Neural progenitor cell (in vitro differentiated cells): ENCODE results near the gene CYP11A1. TPM values are rescaled to one million over a fixed set of nuclear protein-coding genes. Genes with fewer than 3 reads are reported as not detected.

Source experiments
- DNase-seq: peaks from one replicate; pipeline ENCODE4 v3.0.0-alpha.2; 2016; ENCODE audit warnings: low spot score
- H2AFZ ChIP-seq: fragments of 200-600 bp; sonication (generic); replicated peaks from 2 replicates; pipeline ENCODE4 v1.6.1; 2016; ENCODE audit warnings: antibody characterized with exemption
- H3F3A ChIP-seq: fragments of 200-600 bp; sonication (generic); 2 replicates; pipeline ENCODE4 v1.6.1; 2016; ENCODE audit warnings: antibody characterized with exemption, low read depth
- H3K27ac ChIP-seq: fragments of 200-600 bp; sonication (generic); 2 replicates; pipeline ENCODE4 v1.5.1; 2016; ENCODE audit warnings: mild to moderate bottlenecking
- H3K27me3 ChIP-seq: fragments of 200-600 bp; sonication (generic); 2 replicates; pipeline ENCODE4 v1.6.1; 2016; ENCODE audit warnings: mild to moderate bottlenecking, moderate library complexity
- H3K36me3 ChIP-seq: fragments of 200-600 bp; sonication (generic); 2 replicates; pipeline ENCODE4 v1.5.1; 2016
- H3K4me1 ChIP-seq: fragments of 200-600 bp; sonication (generic); 2 replicates; pipeline ENCODE4 v1.6.1; 2016; ENCODE audit warnings: mixed run types
- H3K4me2 ChIP-seq: fragments of 200-600 bp; sonication (generic); 2 replicates; pipeline ENCODE4 v1.6.1; 2016
- H3K4me3 ChIP-seq: fragments of 200-600 bp; sonication (generic); 2 replicates; pipeline ENCODE4 v1.5.1; 2016
- H3K79me2 ChIP-seq: fragments of 200-600 bp; sonication (generic); 2 replicates; pipeline ENCODE4 v1.6.1; 2016; ENCODE audit warnings: low read depth
- H3K9ac ChIP-seq: fragments of 200-600 bp; sonication (generic); 2 replicates; pipeline ENCODE4 v1.6.1; 2016
- H3K9me3 ChIP-seq: fragments of 200-600 bp; sonication (generic); 2 replicates; pipeline ENCODE4 v1.5.1; 2016; ENCODE audit warnings: low read depth
- H4K20me1 ChIP-seq: fragments of 200-600 bp; sonication (generic); 2 replicates; pipeline ENCODE4 v1.6.1; 2016; ENCODE audit warnings: low read depth
- H3K27ac Mint-ChIP-seq: 3 replicates; pipeline ENCODE4 v1.8.0; 2021; ENCODE audit warnings: mixed read lengths
- H3K27me3 Mint-ChIP-seq: 2 replicates; pipeline ENCODE4 v1.8.0; 2022; ENCODE audit warnings: low read depth, mild to moderate bottlenecking, inconsistent platforms, moderate library complexity, mixed read lengths; ENCODE audit not compliant: insufficient read depth
- H3K36me3 Mint-ChIP-seq: 3 replicates; pipeline ENCODE4 v1.8.0; 2021; ENCODE audit warnings: mixed read lengths
- H3K4me1 Mint-ChIP-seq: 3 replicates; pipeline ENCODE4 v1.8.0; 2021; ENCODE audit warnings: mixed read lengths
- H3K4me3 Mint-ChIP-seq: 3 replicates; pipeline ENCODE4 v1.8.0; 2021; ENCODE audit warnings: mild to moderate bottlenecking, moderate library complexity, mixed read lengths
- H3K9me3 Mint-ChIP-seq: 3 replicates; pipeline ENCODE4 v1.8.0; 2020; ENCODE audit warnings: mixed read lengths
- EZH2 ChIP-seq: fragments of 200-600 bp; sonication (generic); IDR thresholded peaks from 2 replicates; pipeline ENCODE4 v1.6.1; 2017; ENCODE audit warnings: antibody characterized with exemption, mild to moderate bottlenecking, moderate library complexity
- EZH2phosphoT487 ChIP-seq: fragments of 200-600 bp; sonication (generic); IDR thresholded peaks from 2 replicates; pipeline ENCODE4 v1.6.1; 2017; ENCODE audit warnings: antibody characterized with exemption
- total RNA-seq: library from RNA; depleted of rRNA; stranded (reverse); fragments of >200 nt; gene quantifications from 2 replicates; pipeline ENCODE4 v1.2.3, GENCODE V29; 2015; ENCODE audit warnings: low replicate concordance
- TF ChIP-seq, protein P1 (sequence below): fragments of 200-600 bp; sonication (generic); IDR thresholded peaks from 2 replicates; pipeline ENCODE4 v1.5.1; 2017; ENCODE audit warnings: antibody characterized with exemption, mild to moderate bottlenecking

CYP11A1 gene
- total RNA-seq, 1 donor from 2014 or later = 0.99 TPM

DNA sequence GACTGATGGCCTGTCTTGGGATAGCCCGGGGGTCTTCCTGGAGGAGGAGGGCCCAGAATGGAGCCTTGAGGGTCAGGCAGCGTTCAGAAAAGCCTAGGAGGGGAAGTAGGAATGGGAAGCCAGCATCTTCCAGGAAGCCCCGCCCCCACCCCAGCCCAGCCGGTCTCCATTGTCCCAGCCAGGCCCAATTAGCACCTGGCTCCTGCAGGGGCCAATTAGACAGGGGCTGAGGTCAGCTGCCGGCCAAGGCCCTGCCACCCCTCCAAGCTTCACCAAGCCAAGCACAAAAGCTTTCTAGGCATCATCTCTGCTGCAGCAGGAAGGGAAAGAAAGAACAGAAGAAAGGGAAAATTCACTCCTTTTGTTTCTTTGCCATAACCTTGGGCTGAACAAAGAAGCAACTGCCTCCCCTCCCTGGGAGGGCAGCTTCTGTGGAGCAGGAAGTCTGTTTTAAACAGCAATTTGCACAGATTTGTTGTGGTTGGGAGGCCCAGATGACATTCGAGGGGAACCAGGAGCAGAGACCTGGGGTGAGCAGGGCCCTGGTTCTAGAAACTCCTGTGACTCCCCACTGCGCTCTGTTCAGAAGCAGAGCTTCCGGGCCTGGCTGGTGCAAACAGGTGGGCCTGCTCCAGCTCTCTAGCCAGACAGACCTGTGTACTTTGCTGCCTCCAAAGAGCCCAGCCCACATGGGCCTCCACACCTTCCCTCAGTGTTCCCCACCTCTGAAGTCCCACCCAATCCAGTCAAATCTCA is 47.7 kb downstream of the CYP11A1 start:
- Mint-ChIP-seq H3K27me3 (peaks cover 9% of the 10 kb centered on the region), H3K4me1 (peaks cover 44% of the 10 kb centered on the region), H3K4me3 (no peak overlapping the region), H3K9me3 (no peaks in the 10 kb centered on the region), H3K27ac (no peak overlapping the region), H3K36me3 (no peaks in the 10 kb centered on the region)
- peak; percentile 80 for DNase-seq
- H3K9ac ChIP-seq = no peak overlapping the region
- no peak overlapping the region for H3K27ac ChIP-seq
- H3K4me1 ChIP-seq = peaks cover 21% of the 10 kb centered on the region
- H2AFZ ChIP-seq = no peak overlapping the region
- H4K20me1 ChIP-seq = peaks cover 3% of the 10 kb centered on the region
- no peak overlapping the region for H3K4me3 ChIP-seq
- peaks cover 10% of the 10 kb centered on the region for H3F3A ChIP-seq
- H3K79me2 ChIP-seq = no peaks in the 10 kb centered on the region
- no peaks in the 10 kb centered on the region for H3K27me3 ChIP-seq
- H3K36me3 ChIP-seq = no peaks in the 10 kb centered on the region
- peak overlapping the region; percentile 48 for H3K4me2 ChIP-seq
- no peaks in the 10 kb centered on the region for H3K9me3 ChIP-seq
- TF ChIP-seq, protein P1, sequence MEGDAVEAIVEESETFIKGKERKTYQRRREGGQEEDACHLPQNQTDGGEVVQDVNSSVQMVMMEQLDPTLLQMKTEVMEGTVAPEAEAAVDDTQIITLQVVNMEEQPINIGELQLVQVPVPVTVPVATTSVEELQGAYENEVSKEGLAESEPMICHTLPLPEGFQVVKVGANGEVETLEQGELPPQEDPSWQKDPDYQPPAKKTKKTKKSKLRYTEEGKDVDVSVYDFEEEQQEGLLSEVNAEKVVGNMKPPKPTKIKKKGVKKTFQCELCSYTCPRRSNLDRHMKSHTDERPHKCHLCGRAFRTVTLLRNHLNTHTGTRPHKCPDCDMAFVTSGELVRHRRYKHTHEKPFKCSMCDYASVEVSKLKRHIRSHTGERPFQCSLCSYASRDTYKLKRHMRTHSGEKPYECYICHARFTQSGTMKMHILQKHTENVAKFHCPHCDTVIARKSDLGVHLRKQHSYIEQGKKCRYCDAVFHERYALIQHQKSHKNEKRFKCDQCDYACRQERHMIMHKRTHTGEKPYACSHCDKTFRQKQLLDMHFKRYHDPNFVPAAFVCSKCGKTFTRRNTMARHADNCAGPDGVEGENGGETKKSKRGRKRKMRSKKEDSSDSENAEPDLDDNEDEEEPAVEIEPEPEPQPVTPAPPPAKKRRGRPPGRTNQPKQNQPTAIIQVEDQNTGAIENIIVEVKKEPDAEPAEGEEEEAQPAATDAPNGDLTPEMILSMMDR = no peak
- no peak for TF ChIP-seq EZH2
- no peak for TF ChIP-seq EZH2phosphoT487

DNA sequence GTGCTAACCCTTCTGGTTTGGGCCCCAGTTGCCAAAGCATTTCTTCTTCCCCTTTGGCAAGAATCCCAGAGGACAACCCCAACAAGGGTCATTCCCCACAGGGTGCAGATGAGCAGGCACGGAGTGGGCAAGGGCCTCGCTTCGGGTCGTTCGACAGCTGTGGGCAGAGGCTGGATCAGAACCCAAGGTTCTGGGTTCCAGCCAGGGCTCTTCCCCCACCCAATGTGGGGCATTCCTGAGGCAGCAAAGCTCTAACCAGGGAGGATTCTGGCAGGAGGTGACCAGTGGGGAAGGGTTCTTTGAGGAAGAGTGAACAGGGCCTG is 48.3 kb downstream of the CYP11A1 start:
- H3K4me2 ChIP-seq = no peak overlapping the region
- H3K9me3 Mint-ChIP-seq = no peaks in the 10 kb centered on the region
- peaks cover 44% of the 10 kb centered on the region for H3K4me1 Mint-ChIP-seq
- H3K27me3 ChIP-seq = no peaks in the 10 kb centered on the region
- no peak overlapping the region for H3K27ac Mint-ChIP-seq
- no peak overlapping the region for H3K4me3 ChIP-seq
- no peak for TF ChIP-seq EZH2phosphoT487
- no peak for TF ChIP-seq EZH2
- TF ChIP-seq, protein P1 = no peak
- peaks cover 9% of the 10 kb centered on the region for H3K27me3 Mint-ChIP-seq
- DNase-seq = no peak
- no peak overlapping the region for H3K27ac ChIP-seq
- no peak overlapping the region for H3K4me3 Mint-ChIP-seq
- no peak overlapping the region for H3K9ac ChIP-seq
- no peak overlapping the region for H2AFZ ChIP-seq
- peaks cover 21% of the 10 kb centered on the region for H3K4me1 ChIP-seq
- no peaks in the 10 kb centered on the region for H3K36me3 ChIP-seq
- no peaks in the 10 kb centered on the region for H3K79me2 ChIP-seq
- peaks cover 10% of the 10 kb centered on the region for H3F3A ChIP-seq
- no peaks in the 10 kb centered on the region for H3K9me3 ChIP-seq
- H3K36me3 Mint-ChIP-seq = no peaks in the 10 kb centered on the region
- peaks cover 3% of the 10 kb centered on the region for H4K20me1 ChIP-seq

DNA sequence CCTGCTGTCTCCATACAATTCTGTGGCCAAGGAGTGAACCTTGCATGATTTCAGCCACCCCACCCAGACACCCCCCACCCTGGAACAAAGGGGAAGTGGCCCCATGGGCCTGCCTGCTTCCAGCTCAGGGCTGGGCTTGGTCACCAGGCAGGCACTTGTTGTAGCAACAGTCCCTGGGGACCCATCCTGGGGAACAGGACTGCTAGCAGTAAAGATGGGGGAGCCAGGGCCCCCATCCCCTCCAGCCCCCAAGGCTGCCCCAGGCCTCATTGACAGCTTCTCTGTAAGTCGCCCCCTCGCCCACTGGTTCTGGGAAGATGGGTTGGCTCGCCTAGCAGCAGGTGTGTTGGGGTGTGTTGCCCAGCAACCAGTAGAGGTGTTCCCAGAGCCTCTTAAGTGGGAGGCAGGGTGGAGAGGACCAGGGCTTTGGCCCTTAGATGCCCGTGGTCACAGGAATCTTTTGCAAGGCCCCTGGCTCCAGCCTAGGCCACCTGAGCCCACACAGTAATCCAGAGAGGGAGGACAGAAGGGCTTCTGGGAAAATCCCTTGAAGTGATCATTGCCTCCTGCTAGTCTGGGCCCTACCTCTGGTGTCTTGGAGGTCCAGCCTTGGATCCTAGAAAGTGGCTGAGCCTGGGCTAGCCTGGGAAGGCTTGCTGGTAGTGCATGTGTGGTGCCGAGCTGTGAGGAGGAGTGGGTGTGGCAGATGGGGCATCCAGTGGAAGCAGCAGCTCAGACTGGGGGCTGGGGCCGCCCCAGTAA is 48.9 kb downstream of the CYP11A1 start:
- Mint-ChIP-seq H3K4me1 (peaks cover 44% of the 10 kb centered on the region), H3K27ac (peak overlapping the region; percentile 69)

More for the DNA sequence above, 48.9 kb downstream of the CYP11A1 start:
- no peak for DNase-seq
- H4K20me1 ChIP-seq = peaks cover 3% of the 10 kb centered on the region
- no peaks in the 10 kb centered on the region for H3K27me3 ChIP-seq
- TF ChIP-seq EZH2 = no peak
- no peak for TF ChIP-seq EZH2phosphoT487
- TF ChIP-seq, protein P1 = no peak
- no peaks in the 10 kb centered on the region for H3K36me3 ChIP-seq
- no peak overlapping the region for H3K9ac ChIP-seq
- H3K4me3 ChIP-seq = no peak overlapping the region
- no peaks in the 10 kb centered on the region for H3K9me3 Mint-ChIP-seq
- no peaks in the 10 kb centered on the region for H3K9me3 ChIP-seq
- peaks cover 21% of the 10 kb centered on the region for H3K4me1 ChIP-seq
- H2AFZ ChIP-seq = no peak overlapping the region
- peaks cover 11% of the 10 kb centered on the region for H3K27me3 Mint-ChIP-seq
- no peaks in the 10 kb centered on the region for H3K79me2 ChIP-seq
- peaks cover 10% of the 10 kb centered on the region for H3F3A ChIP-seq
- H3K36me3 Mint-ChIP-seq = no peaks in the 10 kb centered on the region
- H3K4me3 Mint-ChIP-seq = no peak overlapping the region
- no peak overlapping the region for H3K4me2 ChIP-seq
- H3K27ac ChIP-seq = no peak overlapping the region
